Tongue (tissue), 2 donors: ENCODE data around the gene BANF1. TPM values are rescaled to one million over a fixed set of nuclear protein-coding genes. Genes with fewer than 3 reads are reported as not detected.
"Not testable (repeated sequence)": the region's sequence is repeated elsewhere in the genome, so short reads cannot be mapped to it uniquely, and the experiment has no call there.

ENCODE experiments used
- DNase-seq: peaks from one replicate; pipeline ENCODE4 v3.0.0-alpha.2; 2015
- total RNA-seq: library from RNA; depleted of rRNA; stranded (reverse); fragments of >200 nt; gene quantifications from one replicate; pipeline ENCODE4 v1.2.3, GENCODE V29; 2014

BANF1 gene
- total RNA-seq, 1 donor from 2014 or later, result 29.8 TPM

DNA sequence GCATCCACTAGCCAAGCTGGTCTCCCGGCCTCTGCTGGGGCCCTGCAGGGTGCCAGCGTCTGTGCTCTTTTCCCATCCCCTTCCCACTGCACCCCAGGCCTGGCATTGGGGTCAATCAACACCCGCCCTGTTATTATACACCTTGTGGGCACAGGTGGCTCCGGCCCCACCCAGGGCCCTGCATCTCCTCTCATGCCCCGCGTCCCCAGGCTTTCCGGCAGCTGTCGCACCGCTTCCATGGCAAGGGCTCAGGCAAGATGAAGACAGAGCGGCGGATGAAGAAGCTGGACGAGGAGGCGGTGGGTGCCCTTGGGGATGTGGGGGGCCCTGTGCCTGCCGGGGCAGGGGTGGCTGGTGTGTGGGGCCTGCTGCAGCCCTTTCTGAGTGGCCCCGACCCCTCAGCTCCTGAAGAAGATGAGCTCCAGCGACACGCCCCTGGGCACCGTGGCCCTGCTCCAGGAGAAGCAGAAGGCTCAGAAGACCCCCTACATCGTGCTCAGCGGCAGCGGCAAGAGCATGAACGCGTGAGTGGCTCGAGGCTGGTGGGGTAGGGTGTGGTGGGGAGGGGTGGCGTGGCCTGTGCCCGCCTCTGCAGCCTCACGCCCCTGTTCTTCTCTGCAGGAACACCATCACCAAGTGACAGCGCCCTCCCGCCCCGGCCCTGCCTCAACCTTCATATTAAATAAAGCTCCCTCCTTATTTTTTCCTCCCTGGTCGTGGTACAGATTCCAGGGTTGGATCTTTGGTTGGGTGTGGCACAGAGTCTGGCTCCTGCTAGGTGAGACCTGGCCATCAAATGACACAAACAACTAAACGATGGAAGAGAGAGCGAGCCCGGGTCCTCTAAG is 23.7 kb upstream of the BANF1 start:
- no peak for DNase-seq

DNA sequence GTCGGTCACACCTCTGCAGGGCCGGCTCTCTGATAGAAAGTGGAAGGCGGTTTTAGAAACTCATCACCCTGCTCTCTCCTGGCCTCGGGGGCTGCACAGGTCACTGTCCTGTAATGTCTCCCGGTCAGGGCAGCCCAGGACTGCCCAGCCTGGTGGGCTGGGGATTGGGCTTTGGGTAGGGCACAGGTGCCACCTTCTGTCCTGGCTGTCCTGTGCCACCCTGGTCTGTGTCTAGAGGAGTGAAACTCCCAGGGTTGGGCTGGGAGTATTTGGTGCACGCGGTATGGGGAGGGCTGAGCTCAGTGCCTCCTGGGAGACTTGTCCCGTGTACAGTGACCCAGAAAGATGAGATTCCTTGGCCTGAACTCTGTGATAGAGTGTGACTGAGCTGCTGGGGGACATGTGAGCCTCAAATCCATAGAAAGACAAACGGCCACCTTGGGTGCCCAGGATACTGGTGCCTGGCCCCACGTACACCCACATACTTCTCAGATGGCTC is 23.0 kb upstream of the BANF1 start:
- no peak for DNase-seq

DNA sequence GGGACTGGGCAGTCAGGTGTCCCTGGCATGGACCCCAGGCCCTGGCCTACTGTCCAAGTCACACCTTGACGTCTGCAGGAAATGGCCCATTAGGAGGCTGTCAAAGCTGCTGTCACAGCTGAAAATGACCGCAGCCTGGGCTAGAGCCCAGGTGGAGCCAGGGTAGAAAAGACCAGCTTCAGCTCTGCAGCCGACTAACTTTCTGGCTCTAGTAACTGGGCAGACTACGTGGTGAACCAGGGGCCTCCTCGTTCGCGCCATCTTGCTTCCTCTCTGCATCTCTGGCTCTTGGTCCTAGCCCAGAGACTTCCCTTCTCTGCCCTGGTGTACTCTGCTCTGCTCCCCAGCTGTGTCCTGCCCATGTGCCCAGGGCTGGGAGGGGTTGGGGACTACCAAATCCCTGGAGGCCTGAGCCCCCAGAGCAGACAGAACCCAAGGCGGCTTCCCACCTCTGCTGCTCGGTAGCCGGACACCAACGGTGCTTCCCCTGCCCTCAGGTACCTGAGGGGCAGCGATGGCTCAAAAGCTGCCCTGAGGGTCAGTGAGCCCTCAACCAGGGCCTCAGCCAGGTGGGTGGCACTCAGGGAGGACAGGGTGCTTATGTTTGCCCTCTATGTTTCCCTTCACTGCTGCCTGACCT is 21.1 kb upstream of the BANF1 start:
- no peak for DNase-seq

DNA sequence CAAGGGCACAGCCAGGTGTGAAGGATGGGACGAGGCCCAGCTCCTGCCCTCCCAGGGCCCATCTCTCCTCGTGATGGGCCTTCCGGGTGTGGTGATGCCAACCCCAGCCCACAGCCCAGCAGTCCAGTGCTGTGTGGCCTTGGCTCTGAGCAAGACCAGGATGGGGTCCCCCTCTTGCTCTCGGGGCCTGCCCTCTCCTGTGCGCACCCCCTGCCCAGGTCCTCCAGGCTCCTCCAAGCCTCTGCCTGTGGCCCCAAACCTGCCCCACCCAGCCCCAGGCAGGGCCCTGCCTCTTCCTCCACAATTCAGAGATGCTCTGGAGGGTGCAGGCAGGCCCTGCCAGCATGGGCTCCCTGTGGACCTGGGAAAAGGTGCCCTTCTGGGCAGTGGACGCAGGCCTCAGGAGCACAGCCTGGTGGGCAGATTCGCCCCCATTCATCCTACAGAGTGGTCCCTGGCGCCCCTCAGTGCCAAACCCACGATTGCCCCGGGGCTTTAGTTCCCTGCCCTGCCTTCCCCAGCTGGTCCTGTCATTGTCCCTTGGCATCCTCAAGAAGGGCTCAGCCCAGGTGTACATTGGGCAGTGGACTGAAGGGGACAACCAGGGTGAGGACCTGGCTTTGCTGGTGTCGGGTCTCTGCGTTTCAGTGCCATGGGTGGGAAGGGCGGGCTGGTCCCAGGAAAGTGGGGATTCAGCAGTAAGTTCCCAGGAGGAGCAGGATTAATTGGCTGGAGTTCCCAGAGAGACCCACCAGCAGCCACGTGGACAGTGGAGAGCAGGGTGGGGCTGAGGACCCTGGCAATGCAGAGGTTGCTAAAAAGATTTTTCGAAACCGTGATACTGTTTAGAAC is 20.1 kb upstream of the BANF1 start:
- no peak for DNase-seq

DNA sequence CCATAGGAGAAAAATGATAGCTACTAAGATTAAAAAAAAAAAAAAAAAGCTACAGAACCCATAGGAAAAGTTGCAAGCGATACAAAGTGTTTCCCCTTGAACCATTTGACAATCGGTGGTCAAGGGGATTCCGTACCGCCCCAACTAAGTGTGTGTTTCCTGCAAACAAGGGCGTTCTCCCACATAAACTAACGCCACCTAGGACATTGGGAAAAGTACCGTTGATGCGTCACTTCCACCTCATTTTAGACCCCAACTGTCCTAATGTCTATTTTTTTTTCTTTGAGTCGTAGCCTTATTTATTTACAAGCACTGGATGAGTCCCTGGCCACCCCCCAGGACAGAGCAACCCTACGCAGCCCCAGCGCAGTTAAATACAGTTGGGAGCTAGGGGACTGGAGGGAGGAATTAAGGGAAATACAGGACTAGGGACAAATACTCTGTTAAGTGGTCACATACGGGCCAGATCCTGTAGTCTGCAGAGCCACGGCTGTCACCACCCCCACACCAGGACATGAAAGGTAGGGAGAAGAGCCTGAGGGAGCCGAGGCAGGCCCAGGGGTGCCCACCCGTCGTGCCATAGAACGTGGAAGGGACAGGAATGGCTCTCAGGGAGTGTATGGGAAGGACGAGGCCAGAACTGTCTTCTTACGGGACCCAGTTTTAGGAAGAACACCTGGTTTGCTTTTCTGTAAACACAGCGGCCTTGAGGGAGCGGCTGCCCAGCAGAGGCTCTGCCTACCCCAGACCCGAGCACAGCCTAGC is 19.3 kb upstream of the BANF1 start:
- no peak for DNase-seq

DNA sequence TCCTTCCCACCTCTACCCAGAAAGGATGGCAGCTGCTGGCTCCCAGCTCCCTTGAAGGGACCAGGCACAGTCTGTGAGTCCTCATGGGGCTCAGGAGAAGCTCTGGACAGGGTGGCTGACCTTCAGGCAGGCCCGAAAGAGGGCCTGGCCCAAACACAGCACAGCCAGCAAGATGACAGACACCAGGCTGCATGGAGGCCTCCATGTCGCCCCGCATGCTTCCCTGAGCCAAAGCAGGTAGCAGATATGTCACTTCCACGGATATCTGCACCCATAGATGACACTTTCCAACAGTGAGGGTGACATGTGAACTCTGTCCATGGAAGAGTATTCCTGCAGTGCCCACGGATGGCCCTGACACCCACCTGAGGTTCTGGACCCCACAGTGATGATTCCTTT is 18.7 kb upstream of the BANF1 start:
- no peak for DNase-seq

DNA sequence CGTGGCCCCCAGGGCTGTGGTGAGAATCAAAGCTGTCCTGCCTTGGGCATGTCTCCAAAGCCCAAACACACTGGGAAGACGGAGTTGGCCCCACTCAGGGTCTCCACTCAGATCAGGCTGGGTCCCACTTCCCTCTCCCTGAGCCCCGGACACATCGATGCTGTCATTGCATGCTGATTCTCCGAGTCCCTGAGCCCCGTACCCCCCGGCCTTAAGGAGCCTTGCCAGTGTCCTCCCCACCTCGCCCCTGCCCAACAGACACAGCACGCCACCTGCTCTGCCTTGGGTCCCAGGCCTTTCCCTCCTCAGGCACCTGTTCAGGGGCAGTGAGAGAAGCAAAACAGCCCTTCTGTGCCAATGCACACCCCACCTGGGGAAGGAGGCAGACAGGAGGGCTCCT is 15.0 kb upstream of the BANF1 start:
- DNase-seq, result no peak

DNA sequence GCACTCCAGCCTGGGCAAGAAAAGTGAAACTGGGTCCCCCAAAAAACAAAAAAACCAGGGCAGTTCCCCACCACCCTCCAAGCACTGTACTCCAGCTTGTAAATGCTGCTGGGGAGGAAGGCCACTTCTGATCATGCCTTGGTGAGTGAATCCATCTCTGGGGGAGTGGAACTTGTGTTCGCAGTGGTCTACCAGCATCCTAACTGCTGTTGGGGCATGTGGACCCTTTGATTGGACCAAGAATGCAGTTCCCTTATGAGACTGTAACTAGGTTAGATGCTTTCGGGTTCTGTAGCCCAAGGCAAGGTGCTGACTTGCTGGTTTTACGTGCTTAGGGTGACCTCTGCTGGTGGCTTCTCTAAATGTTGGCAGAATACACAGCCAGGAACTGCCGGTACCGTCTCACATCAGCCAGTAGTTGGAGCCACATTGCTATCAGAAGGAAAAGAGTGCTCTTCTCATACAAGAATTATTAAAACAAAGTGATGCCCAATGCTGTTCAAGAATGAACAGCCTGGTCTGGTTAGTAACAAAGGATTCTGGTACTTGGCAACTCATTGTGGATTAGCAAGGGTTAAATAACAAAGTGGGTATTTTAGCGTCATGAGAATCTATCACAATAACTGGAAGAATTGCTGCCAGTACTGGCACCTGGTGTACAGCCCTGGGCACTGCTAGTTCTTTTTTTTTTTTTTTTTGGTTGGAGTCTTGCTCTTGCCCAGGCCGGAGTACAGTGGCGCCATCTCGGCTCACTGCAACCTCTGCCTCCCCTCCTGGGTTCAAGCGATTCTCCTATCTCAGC is 13.3 kb upstream of the BANF1 start:
- peak; percentile 98 for DNase-seq

DNA sequence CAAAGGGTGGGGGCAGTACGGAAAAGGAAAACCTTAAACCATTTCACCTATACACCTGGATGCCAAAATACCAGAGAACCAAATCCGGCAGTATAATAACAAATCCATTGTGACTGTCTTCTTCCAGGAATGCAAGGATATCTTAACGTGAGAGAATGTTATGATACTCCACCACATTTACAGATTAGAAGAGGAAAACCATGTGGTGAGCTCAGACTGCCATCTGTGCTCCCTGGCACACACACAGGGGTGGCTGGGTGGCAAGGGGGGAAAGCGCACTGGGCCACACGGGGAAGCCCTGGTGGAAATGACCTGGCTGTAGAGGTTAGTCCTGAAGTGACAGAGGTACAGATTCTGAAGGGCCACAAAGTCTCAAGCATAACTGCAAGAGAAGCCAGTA is 10.2 kb upstream of the BANF1 start:
- DNase-seq, result no peak

DNA sequence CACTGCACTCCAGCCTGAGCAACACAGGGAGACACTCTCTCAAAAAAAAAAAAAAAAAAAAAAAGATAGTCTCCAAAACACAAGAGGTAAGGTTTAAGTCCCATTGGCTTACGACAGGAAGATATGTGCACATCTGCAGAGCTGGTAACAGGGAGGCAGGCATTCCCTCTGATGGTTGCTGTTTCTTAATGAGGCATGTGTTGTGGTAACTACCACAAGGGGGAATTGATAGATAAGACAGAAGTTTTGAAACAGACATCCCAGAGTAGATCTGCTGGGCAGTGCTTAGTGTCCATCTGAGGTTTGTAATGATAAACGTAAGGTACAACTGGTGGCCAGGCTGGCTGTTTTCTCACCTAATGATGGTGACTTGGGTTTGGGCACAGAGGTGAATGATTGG is 5.0 kb upstream of the BANF1 start:
- no peak for DNase-seq

DNA sequence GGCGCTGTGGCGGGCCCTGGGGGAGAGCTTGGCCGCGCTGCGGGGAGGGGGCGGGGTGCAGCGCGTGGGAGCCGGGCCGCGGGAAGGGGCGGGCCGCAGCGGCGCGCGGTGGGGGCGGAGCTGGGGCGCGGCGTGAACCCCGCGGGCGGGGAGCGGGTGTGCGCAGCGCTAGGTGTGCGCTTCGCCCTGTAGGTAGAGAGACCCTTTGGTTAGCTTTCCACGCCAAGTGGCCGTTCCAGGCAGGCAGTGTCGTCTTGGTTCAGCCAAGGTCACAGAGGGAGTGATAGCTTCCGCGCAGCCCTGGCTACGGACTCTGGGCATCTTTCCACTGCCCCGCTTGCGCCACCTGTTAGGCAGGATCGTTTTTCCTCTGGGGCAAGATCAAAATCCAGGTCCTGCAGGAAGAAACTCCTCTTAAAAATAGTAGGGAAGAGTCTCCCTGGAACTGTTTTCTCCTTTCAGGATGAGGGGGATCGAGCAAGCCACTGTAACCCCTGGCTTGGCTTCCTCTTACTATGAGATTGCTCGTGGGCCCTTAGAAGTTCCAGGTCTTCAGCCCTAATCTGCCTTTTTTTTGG is 434 bp downstream of the BANF1 start:
- peak; percentile 68 for DNase-seq

DNA sequence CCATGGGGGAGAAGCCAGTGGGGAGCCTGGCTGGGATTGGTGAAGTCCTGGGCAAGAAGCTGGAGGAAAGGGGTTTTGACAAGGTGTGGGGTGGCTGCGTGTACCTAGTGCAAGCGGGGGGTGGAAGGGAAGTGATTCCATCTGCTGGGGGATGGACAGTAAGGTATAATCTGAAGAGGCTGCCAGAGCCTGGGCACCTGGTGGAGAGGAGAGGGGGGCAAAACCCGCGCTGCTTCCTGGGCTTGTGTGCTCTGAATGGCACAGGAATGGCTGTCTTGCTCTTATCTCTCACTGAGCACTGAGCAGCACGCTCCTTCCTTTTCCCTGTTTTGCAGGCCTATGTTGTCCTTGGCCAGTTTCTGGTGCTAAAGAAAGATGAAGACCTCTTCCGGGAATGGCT is 988 bp downstream of the BANF1 start:
- DNase-seq, result no peak

DNA sequence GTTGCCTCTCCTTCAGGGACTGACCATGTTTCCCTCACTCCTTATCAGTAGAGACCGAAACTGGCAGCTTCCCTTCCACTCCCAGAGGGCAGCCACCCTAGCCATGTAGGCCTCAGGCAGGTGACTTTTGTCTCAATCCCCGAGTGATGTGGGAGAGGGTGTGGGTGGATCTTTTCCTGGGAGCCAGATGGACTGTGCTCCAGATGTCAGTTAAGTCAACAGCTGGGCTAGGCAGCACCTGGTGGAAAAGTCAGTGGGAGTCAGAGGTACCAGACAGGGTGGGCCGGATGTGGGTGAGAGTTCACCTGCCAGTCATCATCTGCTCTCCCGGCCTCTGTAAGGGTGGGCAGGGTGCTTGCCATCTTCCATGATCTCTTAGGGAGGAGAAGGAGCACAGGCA is 1.9 kb downstream of the BANF1 start:
- no peak for DNase-seq

DNA sequence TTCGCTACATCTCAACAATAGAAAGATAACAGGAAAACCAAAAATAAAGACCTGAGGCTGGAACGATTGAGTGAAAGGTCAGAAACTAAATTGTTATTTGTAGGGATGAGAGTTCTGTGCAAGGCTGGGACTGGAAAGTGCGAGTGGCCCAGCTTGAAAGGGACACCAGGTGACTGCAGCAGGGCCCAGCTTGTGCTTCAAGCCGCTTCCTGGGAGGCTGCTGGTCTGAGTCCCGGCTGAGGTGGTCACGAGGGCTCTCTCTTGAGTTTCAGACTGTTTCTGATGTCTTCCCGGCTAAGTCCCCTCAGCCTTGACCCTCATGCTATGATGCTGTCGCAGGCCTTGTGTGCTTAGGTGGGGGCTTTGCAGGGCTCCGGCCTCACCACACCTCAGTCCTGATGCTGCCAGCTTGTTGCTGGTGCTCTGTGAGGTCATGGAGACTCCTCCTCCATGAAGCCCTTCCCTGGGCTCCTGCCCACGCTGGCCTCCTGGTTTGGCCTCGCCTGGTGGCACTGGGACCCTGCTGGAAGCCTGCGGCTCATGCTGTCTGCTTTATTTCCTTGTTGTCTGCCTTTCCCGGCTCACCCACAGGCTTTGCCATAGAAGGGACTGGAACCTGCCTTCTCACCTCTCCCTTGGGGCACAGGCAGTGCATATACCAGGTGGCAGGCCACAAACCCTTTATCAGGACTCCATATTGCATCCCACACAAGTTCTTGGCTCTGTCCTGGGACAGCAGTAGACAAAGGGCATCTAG is 4.0 kb downstream of the BANF1 start:
- no peak for DNase-seq

DNA sequence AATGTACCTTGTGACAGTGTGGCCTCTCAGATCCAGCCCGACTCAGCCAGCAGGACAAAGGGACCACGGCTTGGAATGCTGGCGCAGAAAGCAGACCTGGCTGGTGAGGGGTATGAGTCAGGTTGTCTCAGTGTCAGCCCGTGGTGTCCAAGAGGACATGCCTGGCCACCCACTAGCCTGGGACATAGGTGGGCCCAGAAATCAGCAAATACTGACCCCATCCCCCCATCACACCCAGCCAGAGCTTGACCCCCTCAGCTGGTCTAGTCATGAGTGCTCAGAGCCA is 4.5 kb downstream of the BANF1 start:
- DNase-seq, result no peak

DNA sequence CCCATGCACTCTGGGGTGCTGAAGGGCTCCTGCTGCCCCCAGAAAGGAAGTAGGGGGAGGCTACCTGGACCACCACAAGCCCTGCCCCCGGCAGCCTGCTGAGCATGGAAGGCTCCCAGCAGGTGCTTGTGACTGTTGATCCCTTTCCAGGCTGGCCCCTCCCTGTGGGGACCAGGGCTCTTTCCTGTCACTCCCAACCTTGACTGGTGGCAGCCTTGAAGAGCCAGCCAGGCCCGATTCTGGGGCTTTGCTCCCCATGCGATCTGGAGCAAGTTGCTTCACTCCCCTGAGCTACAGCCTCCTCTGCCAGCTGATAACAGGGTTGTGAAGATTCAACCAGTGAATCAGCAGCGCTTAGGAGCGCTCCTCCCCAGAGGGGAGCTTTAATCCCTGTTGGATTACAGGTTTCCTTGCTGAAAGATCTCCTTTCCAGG is 4.9 kb downstream of the BANF1 start:
- no peak for DNase-seq

DNA sequence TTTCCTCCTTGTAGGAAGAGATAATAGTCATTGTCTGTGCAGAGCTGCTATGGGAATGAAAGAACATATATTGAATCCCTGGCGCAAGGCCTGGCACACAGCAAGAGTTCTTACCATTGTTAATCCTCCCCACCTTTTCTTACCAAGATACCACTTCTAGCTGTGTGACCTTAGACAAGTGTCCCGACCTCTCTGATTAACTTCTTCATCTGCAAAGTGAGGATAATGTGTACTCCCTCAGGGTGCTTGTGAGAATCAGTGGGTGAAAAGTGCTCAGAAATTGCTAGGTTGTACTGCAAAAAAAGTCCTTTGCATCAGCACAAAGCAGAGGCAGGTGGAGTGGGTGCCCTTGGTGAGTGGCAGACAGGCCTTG is 5.8 kb downstream of the BANF1 start:
- no peak for DNase-seq

DNA sequence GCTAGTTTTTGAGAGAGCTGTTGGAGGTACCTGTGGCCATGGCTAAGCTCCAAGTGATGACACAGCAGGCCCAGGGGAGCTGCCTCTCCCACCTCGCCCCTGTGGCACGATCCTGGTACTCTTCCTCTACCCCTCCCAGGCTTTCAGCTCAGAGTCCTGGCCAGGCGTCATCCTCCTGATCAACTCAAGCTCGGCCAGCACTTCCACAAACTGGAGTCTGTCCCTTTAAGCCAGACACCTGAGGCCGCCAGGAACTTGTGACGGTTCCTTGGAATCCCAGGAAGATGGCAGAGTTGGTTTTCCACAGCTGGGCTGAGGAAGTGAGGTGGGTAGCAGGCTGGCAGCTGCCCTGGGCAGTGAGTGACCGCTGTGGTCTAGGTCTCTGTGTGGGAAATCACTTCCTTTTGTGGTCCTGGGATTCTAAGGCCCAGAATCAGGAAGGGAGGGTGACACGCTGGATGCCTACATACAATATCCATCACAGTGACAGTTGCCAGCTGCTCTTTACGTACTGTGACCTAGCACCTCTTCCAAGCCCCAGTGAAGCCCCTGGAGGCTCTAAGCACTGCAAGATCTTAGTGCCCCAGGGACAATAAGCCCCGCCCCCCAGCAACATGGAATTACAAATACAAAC is 6.3 kb downstream of the BANF1 start:
- DNase-seq, result no peak

DNA sequence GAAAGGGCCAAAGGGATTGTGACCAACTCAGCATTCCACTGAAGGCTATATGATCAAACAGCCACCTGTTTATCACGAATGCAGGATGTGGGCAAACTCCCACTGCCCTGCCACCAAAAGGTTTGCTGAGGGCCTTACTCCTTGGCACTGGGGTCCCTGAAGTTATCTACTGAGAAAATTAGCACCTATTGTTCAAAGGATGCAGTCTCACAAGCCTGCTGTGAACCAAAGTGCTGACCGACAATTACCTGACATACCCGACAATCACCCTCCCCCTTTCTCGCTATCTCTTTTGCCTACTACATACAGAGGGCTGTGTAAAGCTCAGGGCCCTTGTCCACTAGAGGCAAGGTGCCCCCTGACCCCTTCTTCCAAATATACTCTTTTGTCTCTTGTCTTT is 7.7 kb downstream of the BANF1 start:
- DNase-seq, result not testable (repeated sequence)

DNA sequence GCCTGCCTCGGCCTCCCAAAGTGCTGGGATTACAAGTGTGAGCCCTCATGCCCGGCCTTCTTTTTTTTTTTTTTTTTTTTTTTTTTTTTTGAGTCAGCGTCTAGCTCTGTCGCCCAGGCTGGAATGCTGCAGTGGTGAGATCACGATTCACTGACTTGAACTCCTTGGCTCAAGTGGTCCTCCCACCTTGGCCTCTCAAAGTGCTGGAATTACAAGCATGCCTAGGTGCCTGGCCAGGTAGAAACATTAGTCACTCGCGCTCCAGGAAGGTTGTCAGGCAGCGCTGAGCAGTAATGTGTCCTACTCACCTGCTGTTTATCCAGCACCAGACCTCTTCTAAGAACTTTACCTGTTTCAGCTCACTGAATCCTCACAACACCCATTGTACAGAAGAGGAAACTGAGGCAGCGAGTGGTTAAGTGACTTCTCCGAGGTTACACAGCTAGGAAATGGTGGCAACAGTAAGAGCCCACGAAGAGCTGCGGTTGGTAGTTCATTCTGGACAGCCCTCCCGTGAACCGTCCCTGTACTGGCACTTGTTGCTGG is 9.0 kb downstream of the BANF1 start:
- no peak for DNase-seq
